ENCODE results near the gene PTPN14.

DNA sequence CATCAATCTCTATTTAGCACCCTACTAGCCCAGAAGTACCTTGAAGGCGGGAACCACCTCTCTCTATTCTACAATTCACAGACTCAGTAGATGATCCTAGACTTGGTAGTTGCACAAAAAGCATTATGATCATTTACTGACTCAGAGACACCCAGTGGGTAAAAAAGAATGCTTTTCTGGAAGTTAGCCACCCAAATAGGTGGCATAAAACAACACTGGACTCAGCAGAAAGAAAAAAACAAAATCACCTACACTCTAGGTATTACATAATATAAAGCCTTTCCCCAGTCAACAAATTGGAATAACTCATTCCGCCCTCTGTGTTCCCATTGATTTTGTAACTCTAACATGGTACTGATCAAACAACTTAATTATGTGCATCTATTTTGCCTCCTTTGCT is 126.3 kb downstream of the PTPN14 start:
- TF ChIP-seq POLR2A (IDR thresholded peaks at IDR 0.05; ENCODE audit: low read depth, low read length) (no peak), RAD21 (IDR thresholded peaks at IDR 0.05; ENCODE audit: low read length) (no peak), BHLHE40 (IDR thresholded peaks at IDR 0.05; ENCODE audit: low read depth, low read length) (no peak), FOS (IDR thresholded peaks at IDR 0.05; ENCODE audit: low read depth, low read length) (no peak), MAFK (IDR thresholded peaks at IDR 0.05; ENCODE audit: low read depth, low read length) (no peak), MXI1 (IDR thresholded peaks at IDR 0.05; ENCODE audit: borderline replicate concordance, low read depth, low read length) (no peak), CHD1 (IDR thresholded peaks at IDR 0.05; ENCODE audit: low read depth, low read length) (no peak), SMC3 (IDR thresholded peaks at IDR 0.05; ENCODE audit: low read depth, low read length) (no peak), RFX5 (IDR thresholded peaks at IDR 0.05; ENCODE audit: low read depth, low read length) (no peak)
- TF ChIP-seq, protein P1, sequence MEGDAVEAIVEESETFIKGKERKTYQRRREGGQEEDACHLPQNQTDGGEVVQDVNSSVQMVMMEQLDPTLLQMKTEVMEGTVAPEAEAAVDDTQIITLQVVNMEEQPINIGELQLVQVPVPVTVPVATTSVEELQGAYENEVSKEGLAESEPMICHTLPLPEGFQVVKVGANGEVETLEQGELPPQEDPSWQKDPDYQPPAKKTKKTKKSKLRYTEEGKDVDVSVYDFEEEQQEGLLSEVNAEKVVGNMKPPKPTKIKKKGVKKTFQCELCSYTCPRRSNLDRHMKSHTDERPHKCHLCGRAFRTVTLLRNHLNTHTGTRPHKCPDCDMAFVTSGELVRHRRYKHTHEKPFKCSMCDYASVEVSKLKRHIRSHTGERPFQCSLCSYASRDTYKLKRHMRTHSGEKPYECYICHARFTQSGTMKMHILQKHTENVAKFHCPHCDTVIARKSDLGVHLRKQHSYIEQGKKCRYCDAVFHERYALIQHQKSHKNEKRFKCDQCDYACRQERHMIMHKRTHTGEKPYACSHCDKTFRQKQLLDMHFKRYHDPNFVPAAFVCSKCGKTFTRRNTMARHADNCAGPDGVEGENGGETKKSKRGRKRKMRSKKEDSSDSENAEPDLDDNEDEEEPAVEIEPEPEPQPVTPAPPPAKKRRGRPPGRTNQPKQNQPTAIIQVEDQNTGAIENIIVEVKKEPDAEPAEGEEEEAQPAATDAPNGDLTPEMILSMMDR (conservative IDR thresholded peaks at IDR 0.05; ENCODE audit: low read depth, low read length): no peak
- TF ChIP-seq, protein P2, sequence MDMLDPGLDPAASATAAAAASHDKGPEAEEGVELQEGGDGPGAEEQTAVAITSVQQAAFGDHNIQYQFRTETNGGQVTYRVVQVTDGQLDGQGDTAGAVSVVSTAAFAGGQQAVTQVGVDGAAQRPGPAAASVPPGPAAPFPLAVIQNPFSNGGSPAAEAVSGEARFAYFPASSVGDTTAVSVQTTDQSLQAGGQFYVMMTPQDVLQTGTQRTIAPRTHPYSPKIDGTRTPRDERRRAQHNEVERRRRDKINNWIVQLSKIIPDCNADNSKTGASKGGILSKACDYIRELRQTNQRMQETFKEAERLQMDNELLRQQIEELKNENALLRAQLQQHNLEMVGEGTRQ (IDR thresholded peaks at IDR 0.05; ENCODE audit: low read depth, low read length): no peak
- TF ChIP-seq, protein P3, sequence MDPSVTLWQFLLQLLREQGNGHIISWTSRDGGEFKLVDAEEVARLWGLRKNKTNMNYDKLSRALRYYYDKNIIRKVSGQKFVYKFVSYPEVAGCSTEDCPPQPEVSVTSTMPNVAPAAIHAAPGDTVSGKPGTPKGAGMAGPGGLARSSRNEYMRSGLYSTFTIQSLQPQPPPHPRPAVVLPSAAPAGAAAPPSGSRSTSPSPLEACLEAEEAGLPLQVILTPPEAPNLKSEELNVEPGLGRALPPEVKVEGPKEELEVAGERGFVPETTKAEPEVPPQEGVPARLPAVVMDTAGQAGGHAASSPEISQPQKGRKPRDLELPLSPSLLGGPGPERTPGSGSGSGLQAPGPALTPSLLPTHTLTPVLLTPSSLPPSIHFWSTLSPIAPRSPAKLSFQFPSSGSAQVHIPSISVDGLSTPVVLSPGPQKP (IDR thresholded peaks at IDR 0.05; ENCODE audit: borderline replicate concordance, low read depth, low read length): no peak

Data from IMR-90 (cell line).